ENCODE data around the gene AK1.
A peak's percentile ranks its signal among the peaks of the same experiment; 100 is the strongest.

Gene AK1, protein sequence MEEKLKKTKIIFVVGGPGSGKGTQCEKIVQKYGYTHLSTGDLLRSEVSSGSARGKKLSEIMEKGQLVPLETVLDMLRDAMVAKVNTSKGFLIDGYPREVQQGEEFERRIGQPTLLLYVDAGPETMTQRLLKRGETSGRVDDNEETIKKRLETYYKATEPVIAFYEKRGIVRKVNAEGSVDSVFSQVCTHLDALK

DNA sequence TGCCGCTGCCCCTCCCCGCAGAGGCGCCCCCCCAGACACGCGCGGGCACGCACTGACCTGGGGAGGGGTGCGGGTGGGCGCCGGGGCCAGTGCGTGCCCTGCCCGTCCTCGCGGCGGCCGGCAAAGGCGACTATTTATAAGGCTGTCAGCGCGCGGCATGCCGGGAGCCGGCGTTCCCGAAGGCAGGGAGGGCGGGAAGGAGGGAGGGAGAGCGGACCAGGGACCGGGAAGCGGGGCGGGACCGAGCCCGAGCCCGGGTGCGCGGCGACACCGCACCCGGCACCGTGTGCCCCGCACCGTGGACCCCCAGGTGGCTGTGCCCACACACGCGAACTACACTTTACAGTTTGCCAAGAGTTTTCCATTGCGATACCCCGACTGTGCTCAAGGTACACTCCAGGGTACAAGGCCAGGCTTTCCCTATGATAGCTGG, at the start of gene AK1:
AK1 (minus strand) TSS at position 110 of the 433 bp plus-strand sequence. CDS start 3,058 bp downstream, outside the sequence.
- no peak for DNase-seq

DNA sequence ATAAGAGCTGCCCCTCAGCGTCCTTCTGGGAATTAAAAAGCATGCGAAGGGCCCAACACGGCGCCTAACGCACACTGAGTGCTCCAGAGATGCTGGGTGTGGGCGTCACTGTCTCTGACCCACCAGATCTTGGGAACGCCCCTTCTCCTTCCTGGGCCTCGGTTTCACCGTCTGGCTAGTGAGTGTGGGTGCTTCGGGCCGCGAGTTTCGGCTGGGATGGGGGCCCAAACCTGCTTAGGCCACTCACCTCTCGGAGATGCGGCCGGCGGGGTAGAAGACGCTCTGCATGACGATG, 49.4 kb upstream of the AK1 start:
- no peak for DNase-seq

- no peak for DNase-seq
Observed at GRCh38 chr9:127925959-127926905, 48.8 kb upstream of the AK1 start.

- DNase-seq: no peak
Observed at GRCh38 chr9:127924736-127925444, 47.4 kb upstream of the AK1 start.

DNA sequence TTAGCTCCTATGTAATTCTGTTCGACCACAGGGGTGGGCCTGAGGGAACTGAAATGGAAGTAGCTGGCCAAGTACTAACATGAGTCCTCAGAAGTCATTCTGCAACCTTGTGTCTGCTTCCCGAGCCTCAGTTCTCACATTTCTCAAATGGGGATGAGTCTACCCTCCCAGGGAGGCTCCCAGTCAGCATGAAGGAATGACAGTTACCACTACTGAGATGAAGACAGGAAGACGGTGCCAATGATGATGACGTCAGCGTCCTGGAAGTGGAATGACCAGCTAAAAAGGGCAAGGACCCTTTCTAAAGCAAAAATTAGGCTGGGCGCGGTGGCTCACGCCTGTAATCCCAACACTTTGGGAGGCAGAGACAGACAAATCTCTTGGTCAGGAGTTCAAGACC, 46.3 kb upstream of the AK1 start:
- no peak for DNase-seq

DNA sequence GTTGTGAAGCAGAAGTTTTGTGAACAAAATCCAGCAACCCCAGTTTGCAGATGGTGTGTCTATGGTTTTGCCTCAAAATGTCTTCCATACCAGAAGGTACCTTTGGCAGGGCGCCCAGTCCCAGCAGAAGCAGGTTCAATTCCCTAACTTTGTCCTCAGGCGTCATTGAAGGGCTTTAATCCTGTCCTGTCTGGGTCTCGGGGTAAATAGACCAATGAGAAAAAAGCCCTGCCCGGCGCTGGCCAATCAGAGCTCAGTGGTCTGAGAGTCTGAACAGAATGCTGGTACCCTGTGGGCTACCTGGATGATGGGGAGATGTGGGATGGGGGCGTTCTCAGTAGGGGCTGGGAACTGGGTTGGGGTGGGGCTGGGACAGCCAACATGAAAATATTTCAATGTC, 45.6 kb upstream of the AK1 start:
- DNase-seq: no peak

DNA sequence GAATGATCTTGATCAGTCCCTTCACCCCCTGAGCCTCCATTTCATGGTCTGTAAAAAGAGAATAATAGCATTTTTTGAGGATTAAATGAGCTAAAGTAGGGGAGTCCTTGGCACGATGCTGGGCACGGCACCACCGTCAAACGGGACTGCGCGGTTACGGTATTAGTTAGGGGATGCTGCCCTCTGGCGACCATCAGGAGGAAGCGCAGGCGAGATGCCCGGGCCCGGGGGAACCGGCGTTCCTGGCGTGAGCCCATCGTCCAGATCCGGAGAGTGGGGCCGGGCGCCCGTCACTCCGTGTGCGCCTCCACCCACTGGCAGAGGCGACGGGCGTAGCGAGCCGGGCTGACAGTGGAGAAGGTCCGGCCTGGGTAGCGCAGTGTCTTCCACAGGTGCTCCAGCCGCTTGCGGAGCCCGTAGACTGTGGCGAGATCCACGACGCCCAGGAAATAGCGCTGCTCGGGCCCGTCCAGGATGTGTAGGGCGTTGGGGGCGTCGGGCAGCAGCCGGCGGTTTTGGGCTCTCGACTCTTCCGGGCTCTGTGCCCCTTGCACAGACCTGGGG, 44.2 kb upstream of the AK1 start:
- peak in 1 of 2 donors; percentile 77 for DNase-seq

- DNase-seq: no peak
Observed at GRCh38 chr9:127920794-127921193, 43.3 kb upstream of the AK1 start.

DNA sequence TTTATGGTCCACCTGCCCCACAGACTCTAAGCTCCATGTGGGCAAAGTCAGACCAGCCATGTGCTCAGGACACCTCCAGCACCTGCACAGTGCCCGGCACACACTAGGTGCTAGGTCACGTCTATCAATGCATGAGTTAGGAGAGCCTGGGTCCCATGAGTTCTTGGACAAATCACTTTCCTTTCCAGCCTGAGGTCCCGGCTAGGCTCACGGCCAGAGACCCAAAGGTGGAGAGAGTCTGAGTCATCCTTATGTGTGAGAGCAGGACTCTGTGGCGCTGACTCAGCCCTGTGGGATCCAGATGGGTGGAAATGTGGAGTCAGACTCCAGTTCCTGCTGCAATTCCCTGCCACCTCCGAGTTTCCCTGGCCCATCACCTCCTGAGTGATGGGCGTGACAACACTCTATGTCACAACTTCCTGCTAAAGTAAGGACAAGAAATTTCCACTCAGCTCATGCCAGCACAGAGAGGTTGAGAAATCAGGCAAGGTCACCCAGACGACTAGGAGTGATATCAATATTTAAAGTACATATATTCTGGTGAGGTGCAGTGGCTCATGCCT, 41.9 kb upstream of the AK1 start:
- peak; percentile 86 to 99 for DNase-seq

DNA sequence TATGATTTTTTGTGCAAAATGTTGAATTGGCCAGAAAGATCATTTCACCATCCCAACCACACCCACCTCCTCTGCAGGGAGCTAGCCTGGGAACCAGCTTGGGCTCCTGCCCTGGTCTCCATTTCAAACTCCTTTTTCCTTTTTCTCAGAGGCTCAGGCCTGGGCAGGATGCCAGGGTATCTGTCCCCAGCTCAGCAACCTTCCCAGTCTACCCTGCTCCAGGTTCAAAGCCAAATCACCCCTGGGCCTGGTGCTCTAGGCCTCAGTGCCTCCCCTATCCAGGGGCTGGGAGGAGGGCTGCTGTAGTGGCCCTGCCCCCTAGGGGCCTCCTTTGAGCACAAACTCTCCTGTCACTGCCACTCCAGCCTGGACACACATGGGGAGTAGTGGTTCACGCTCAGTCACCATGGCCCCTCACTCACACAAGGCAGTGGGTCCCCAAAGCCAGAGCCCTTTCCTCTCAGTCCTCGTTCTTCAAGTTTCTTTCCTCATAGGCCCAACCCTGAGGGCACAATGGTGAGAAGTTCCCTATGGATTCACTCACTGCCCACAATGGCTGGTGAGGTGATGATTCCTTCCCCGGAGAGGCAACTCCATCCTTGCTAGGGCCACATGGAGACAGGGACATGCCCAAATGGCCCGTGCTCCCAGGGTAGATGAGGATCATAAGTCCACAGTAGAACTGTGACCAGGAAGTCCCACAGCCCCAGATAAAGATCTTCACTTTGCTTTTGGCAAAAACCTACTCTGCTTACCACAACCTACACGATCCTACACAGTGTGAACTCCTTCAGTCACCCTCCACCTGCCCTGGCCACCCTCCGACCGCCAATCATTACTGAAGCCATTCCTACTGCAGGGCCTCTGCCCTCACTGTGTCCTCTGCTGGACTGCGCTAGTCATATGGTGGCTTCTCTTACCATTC, 41.0 kb upstream of the AK1 start:
- no peak for DNase-seq

- no peak for DNase-seq
Observed at GRCh38 chr9:127917603-127918002, 40.1 kb upstream of the AK1 start.

- DNase-seq: peak; percentile 89 to 97
Observed at GRCh38 chr9:127916720-127917581, 39.5 kb upstream of the AK1 start, which contains the start of gene ST6GALNAC4. TSS of gene ST6GALNAC4 (minus strand) at chr9:127917041. CDS start at chr9:127916419, 622 bp downstream.

GRCh38 chr9:127915801-127916719, 38.6 kb upstream of the AK1 start:
- no peak for DNase-seq

DNA sequence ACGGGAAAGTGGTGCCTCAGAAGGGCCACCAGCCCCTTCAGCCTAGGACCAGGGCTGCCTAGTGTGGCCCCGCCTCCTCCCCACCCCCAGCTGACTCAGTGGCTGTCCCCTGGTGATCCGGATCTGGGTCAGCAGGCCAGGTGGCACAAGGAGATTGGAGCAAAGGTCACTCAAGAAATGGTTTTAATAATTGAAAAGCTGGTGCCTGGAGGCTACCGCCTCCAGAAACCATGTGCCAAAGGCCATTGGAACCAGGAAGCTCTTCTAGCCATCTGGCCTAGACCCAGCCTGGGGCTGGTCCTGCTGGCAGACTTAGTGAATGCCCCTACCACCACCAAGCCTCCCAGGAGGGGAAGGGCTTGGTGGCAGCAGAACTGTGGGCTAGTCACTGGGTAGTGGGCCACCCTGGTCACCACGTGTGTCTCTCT, 37.9 kb upstream of the AK1 start:
- no peak for DNase-seq

DNA sequence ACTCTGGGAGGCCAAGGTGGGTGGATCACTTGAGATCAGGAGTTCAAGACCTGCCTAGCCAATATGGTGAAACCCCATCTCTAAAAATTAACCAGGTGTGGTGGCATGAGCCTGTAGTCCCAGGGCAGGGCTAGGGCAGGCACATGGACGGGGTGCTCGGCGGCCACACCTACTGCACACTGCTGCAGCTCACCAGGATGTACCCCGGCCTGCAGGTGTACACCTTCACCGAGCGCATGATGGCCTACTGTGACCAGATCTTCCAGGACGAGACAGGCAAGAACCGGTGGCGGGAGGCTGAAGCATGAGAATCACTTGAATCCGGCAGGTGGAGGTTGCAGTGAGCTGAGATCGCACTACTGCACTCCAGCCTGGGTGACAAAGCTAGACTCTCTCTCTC, 36.2 kb upstream of the AK1 start:
- DNase-seq: no peak

DNA sequence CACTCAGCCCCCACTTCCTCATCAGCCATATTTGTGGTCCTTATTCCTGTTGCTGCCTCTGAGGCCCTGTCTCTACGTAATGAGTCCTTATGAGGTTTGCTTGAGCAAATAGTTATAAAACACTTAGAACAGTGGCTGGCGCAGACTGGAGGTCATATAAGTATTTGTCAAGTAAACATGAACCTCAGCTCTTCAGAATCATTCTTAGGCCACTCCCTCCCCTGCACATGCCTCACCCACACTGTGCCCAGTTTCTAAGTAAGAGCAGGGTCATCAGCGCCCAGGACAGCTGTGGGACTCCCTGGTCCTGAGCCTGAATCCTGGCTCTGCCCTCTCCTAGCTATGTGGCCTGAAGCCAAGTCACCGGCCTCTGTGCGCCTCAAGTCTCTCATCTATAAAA, 35.4 kb upstream of the AK1 start:
- no peak for DNase-seq

GRCh38 chr9:127912296-127912695, 34.8 kb upstream of the AK1 start:
- DNase-seq: no peak

DNA sequence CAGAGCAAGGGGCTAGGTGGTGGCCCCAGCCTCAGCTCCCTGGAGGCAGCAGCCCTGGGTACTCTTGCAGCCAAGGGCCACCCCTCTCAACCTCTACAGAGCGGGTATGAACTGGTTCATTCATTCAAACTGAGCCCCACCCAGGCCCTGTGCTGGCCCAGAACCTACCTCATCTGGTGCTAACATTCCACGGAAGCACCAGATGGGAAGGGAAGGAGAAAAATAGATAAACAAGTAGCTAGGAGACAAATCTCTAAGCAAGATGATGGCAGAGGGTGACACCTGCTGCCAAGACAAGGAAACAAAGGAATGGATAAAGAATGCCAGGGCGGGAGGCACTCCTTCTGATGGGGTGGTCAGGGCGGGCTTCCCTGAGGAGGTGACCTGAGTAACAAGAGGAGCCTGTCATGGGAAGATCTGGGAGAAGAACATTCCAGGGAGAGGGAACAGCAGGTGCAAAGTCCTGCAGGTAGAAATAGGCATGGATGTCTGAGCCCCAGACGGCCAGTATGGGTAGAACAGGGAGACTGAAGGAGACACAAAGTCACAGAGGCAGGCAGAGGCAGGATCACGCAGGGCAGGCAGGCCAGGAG, 33.2 kb upstream of the AK1 start:
- no peak for DNase-seq

- no peak for DNase-seq
Observed at GRCh38 chr9:127909839-127910273, 32.4 kb upstream of the AK1 start.

Data from inflammatory macrophage treated with lipopolysaccharide for 1 hour (primary cell).